Muscle layer of colon (tissue), 2 donors: ENCODE measurements around the gene RIOX2.
A peak's percentile ranks its signal among the peaks of the same experiment; 100 is the strongest.
"Not testable (repeated sequence)": the region's sequence is repeated elsewhere in the genome, so short reads cannot be mapped to it uniquely, and the experiment has no call there.

ENCODE experiments used
- H3K27ac ChIP-seq: one replicate; pipeline ENCODE4 v1.7.0; 2013; ENCODE audit warnings: low read depth, mild to moderate bottlenecking, low read length, moderate library complexity
- H3K27me3 ChIP-seq, 2 donors: one replicate each; pipeline ENCODE4 v1.7.0; 2013; ENCODE audit warnings: low read length in 2 of 2, mild to moderate bottlenecking in 2 of 2; ENCODE audit not compliant: insufficient read depth in 2 of 2, control insufficient read depth in 1 of 2
- H3K36me3 ChIP-seq: one replicate; pipeline ENCODE4 v1.7.0; 2013; ENCODE audit warnings: mild to moderate bottlenecking, low read length; ENCODE audit not compliant: insufficient read depth
- H3K4me1 ChIP-seq: one replicate; pipeline ENCODE4 v1.7.0; 2013; ENCODE audit warnings: mild to moderate bottlenecking, low read length; ENCODE audit not compliant: insufficient read depth
- H3K4me3 ChIP-seq, 2 donors: one replicate each; pipeline ENCODE4 v1.7.0; 2013; ENCODE audit warnings: low read length in 2 of 2, low read depth in 1 of 2, mild to moderate bottlenecking in 1 of 2, moderate library complexity in 1 of 2
- H3K9ac ChIP-seq: one replicate; pipeline ENCODE4 v1.7.0; 2013; ENCODE audit warnings: low read length
- H3K9me3 ChIP-seq: one replicate; pipeline ENCODE4 v1.7.0; 2013; ENCODE audit warnings: mild to moderate bottlenecking, low read length
- donor health status: abdominal sarcoma.
- donor health status: Adenocarcinoma of cecum.

RIOX2 gene

GRCh38 chr3:97971679-97972567 lies at the start of gene RIOX2:
Gene RIOX2 (minus strand): TSS chr3:97972431. CDS start chr3:97967593, 4,838 bp downstream.
- H3K9me3 ChIP-seq = no peaks in the 10 kb centered on the region
- H3K4me1 ChIP-seq = peaks cover 19% of the 10 kb centered on the region
- H3K27ac ChIP-seq = no peak within 1 kb of the TSS
- H3K27me3 ChIP-seq = no peaks in the 10 kb centered on the region
- H3K9ac ChIP-seq = peak within 1 kb of the TSS; percentile 18
- peaks cover 2% of the 10 kb centered on the region for H3K36me3 ChIP-seq
- peak within 1 kb of the TSS; percentile 24 to 59 for H3K4me3 ChIP-seq

- no peak overlapping the region for H3K27ac ChIP-seq
- H3K9me3 ChIP-seq = no peaks in the 10 kb centered on the region
- no peaks in the 10 kb centered on the region for H3K27me3 ChIP-seq
- no peak overlapping the region for H3K4me3 ChIP-seq
- no peak overlapping the region for H3K9ac ChIP-seq
- no peaks in the 10 kb centered on the region for H3K36me3 ChIP-seq
- peaks cover 14% of the 10 kb centered on the region for H3K4me1 ChIP-seq
These were observed 48.2 kb upstream of the RIOX2 start for GRCh38 chr3:98020412-98020811.

- Histone ChIP-seq H3K36me3 (no peaks in the 10 kb centered on the region), H3K9ac (no peak overlapping the region), H3K4me3 (no peak overlapping the region), H3K4me1 (peaks cover 25% of the 10 kb centered on the region), H3K27me3 (no peaks in the 10 kb centered on the region), H3K9me3 (no peaks in the 10 kb centered on the region), H3K27ac (no peak overlapping the region)
These were observed 46.1 kb upstream of the RIOX2 start for GRCh38 chr3:98018301-98018700.

- no peak overlapping the region for H3K9ac ChIP-seq
- no peaks in the 10 kb centered on the region for H3K27me3 ChIP-seq
- no peak overlapping the region for H3K27ac ChIP-seq
- H3K4me3 ChIP-seq = no peak overlapping the region
- no peaks in the 10 kb centered on the region for H3K36me3 ChIP-seq
- no peaks in the 10 kb centered on the region for H3K9me3 ChIP-seq
- H3K4me1 ChIP-seq = peaks cover 15% of the 10 kb centered on the region
These were observed 42.0 kb upstream of the RIOX2 start for GRCh38 chr3:98014268-98014585.

DNA sequence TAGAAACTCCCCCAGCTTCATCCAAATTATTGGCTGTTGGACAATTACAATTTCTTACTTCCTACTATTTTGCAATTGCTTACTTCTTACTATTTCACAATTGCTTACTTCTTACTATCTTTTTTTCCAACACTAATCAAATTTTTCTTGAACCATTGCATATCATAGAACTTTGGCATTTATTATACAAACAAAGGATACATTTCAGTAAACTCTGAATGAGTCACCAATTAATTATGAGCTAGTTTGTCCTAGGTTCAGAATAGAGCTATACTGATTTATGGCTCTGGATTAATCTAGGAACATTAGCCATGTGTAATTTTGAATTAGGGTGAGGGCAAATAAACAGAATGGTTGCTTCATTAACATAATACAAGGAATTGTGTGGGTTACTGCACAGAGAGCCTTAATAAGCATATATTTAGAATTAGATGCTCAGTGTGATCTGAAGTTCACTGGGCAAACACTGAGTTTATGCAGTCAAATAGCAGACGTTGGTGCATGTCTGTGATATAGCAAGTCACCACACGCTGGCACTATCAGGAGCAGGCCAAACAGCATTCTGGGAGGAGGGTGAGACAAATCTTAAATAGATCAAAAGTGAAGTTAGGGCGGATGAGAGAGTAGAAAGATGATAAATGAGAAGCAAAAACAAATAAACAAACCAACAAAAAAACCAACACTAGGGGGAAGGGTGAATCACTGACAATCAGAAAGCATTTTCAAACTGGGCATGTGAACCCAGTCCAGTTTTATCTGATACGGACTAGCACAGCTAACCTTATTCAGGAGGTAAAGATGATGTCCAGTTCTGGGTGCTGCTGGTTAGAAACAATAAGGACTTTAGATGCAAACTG lies 41.4 kb upstream of the RIOX2 start:
- H3K27me3 ChIP-seq = no peaks in the 10 kb centered on the region
- H3K9ac ChIP-seq = no peak overlapping the region
- peaks cover 15% of the 10 kb centered on the region for H3K4me1 ChIP-seq
- H3K9me3 ChIP-seq = no peaks in the 10 kb centered on the region
- H3K27ac ChIP-seq = no peak overlapping the region
- H3K36me3 ChIP-seq = no peaks in the 10 kb centered on the region
- H3K4me3 ChIP-seq = no peak overlapping the region

DNA sequence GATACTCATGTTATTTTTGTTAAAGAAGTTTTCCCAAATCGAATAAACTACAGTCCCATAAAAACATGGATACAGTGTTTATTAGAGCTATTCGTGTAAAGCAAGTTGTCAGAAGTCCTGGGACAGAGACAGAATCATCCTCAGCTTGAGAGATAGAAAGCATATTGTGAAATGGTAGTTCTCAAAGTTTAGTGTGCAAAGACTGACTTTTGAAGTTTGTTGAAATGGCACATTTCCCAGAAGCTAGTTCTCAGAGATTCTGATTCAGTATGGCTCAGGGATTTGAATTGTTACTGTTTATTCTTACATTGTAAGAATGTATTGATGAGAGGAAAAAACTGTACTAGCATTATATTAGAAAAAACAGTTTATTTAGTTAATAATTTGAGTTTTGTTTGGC lies 40.7 kb upstream of the RIOX2 start:
- no peak overlapping the region for H3K9ac ChIP-seq
- no peaks in the 10 kb centered on the region for H3K27me3 ChIP-seq
- no peaks in the 10 kb centered on the region for H3K9me3 ChIP-seq
- H3K4me1 ChIP-seq = peaks cover 15% of the 10 kb centered on the region
- no peak overlapping the region for H3K27ac ChIP-seq
- H3K4me3 ChIP-seq = no peak overlapping the region
- no peaks in the 10 kb centered on the region for H3K36me3 ChIP-seq

DNA sequence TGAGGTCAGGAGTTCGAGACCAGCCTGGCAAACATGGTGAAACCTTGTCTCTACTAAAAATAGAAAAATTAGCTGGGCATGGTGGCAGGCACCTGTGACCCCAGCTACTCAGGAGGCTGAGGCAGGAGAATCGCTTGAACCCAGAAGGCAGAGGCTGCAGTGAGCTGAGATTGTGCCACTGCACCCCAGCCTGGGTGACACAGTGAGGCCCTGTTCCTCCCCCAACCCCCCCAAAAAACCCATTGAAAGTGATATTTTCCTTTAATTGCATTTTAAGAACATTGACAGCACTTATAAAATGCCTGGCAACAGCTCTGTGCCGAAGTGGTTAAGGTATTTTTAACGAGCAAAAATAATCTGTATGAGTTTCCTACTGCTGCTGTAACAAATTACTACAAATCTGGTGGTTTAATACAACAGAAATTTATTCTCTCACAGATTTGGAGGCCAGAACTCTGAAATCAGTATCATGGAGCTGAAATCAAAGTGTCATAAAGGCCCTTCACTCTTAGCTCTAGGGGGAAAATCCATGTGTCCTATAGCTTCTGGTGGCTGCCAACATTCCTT lies 38.7 kb upstream of the RIOX2 start:
- H3K27me3 ChIP-seq, H3K9ac ChIP-seq, H3K4me3 ChIP-seq, H3K27ac ChIP-seq, H3K36me3 ChIP-seq, H3K9me3 ChIP-seq: not testable (repeated sequence)
- H3K4me1 ChIP-seq = peaks cover 15% of the 10 kb centered on the region

DNA sequence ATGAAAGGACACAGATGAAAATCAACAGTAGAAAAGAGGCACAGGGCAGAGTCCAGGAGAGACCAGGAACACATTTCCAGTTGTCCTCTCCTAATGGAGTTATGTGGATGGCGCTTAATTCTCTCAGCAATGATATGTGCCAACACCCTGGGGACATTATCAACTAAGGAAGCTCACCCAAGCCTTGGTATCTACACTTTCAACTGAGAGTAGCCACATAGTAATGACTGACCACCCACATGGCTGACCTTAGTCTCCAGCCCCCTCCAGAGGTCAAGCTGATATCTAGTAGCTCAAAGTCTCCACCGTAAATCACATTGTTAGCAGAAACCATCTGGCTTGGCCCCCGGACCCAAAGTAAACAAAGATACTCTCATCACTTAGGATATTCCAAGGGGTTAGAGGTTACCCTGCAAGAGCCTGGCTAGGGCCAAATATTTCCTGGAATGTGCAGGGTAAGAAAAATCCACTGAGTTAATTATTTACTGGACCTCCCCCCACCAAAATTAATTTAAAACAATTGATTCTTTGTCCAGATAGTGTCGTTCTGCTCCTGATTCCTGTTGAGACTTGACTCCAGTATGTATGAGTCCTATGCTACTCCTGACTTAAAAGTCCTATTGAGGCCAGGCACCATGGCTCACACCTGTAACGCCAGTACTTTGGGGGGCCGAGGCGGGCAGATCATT lies 38.1 kb upstream of the RIOX2 start:
- H3K36me3 ChIP-seq = no peaks in the 10 kb centered on the region
- no peak overlapping the region for H3K27ac ChIP-seq
- no peaks in the 10 kb centered on the region for H3K27me3 ChIP-seq
- no peak overlapping the region for H3K9ac ChIP-seq
- H3K9me3 ChIP-seq = no peaks in the 10 kb centered on the region
- H3K4me3 ChIP-seq = no peak overlapping the region
- H3K4me1 ChIP-seq = peaks cover 15% of the 10 kb centered on the region

GRCh38 chr3:98008855-98009254 lies 36.6 kb upstream of the RIOX2 start:
- H3K4me1 ChIP-seq = peaks cover 10% of the 10 kb centered on the region
- no peaks in the 10 kb centered on the region for H3K9me3 ChIP-seq
- no peaks in the 10 kb centered on the region for H3K36me3 ChIP-seq
- H3K9ac ChIP-seq = no peak overlapping the region
- H3K27ac ChIP-seq = no peak overlapping the region
- H3K4me3 ChIP-seq = no peak overlapping the region
- no peaks in the 10 kb centered on the region for H3K27me3 ChIP-seq

- Histone ChIP-seq H3K27me3 (no peaks in the 10 kb centered on the region), H3K9ac (no peak overlapping the region), H3K4me3 (no peak overlapping the region), H3K27ac (no peak overlapping the region), H3K9me3 (no peaks in the 10 kb centered on the region), H3K36me3 (no peaks in the 10 kb centered on the region), H3K4me1 (no peaks in the 10 kb centered on the region)
These were observed 33.2 kb upstream of the RIOX2 start for GRCh38 chr3:98005438-98005837.

DNA sequence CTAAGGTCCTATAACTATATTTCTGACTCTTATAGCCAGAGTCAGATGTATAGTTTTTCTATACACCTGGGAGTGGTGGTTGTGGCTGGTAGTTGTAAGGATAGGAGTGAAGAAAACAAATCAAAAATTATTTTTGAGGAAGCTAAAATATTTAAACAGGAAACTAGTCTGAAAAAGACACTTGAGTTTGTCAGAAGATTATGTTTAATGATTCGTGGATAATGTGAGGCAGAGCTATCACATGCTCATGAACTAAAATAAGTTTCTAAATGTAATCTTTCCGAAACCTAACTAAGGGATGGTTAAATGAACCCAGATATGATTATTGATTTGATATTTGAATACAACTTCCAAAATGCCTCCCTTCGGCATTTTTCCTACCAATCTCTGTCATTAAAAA lies 32.5 kb upstream of the RIOX2 start:
- H3K9me3 ChIP-seq = no peaks in the 10 kb centered on the region
- no peaks in the 10 kb centered on the region for H3K36me3 ChIP-seq
- no peaks in the 10 kb centered on the region for H3K4me1 ChIP-seq
- H3K4me3 ChIP-seq = no peak overlapping the region
- H3K27ac ChIP-seq = no peak overlapping the region
- no peaks in the 10 kb centered on the region for H3K27me3 ChIP-seq
- H3K9ac ChIP-seq = no peak overlapping the region
